Ishikawa (cell line): ENCODE measurements around the gene MCM8.

Experiments used
- CEBPB ChIP-seq: IDR thresholded peaks from 2 replicates; pipeline ENCODE4 v1.6.1; 2012
- CREB1 ChIP-seq: IDR thresholded peaks from 2 replicates; pipeline ENCODE4 v1.6.1; 2012; ENCODE audit warnings: low read depth
- EGR1 ChIP-seq: IDR thresholded peaks from 2 replicates; pipeline ENCODE4 v1.6.1; 2012
- EP300 ChIP-seq: IDR thresholded peaks from 2 replicates; pipeline ENCODE4 v1.6.1; 2012; ENCODE audit warnings: borderline replicate concordance
- FOXM1 ChIP-seq: IDR thresholded peaks from 2 replicates; pipeline ENCODE4 v1.6.1; 2012; ENCODE audit warnings: low read depth, borderline replicate concordance
- NFIC ChIP-seq: IDR thresholded peaks from 2 replicates; pipeline ENCODE4 v1.6.1; 2012
- RAD21 ChIP-seq: IDR thresholded peaks from 2 replicates; pipeline ENCODE4 v1.6.1; 2012; ENCODE audit warnings: low read depth
- TAF1 ChIP-seq: IDR thresholded peaks from 2 replicates; pipeline ENCODE4 v1.6.1; 2012; ENCODE audit warnings: low read depth, mild to moderate bottlenecking
- TCF12 ChIP-seq: IDR thresholded peaks from 2 replicates; pipeline ENCODE4 v1.6.1; 2012; ENCODE audit warnings: low read depth
- TEAD4 ChIP-seq: IDR thresholded peaks from 2 replicates; pipeline ENCODE4 v1.6.1; 2012
- YY1 ChIP-seq: IDR thresholded peaks from 2 replicates; pipeline ENCODE4 v1.6.1; 2012; ENCODE audit warnings: low read depth
- ZBTB7A ChIP-seq: IDR thresholded peaks from 2 replicates; pipeline ENCODE4 v1.6.1; 2012; ENCODE audit warnings: low read depth
- TF ChIP-seq, protein P1 (sequence below): IDR thresholded peaks from 2 replicates; pipeline ENCODE4 v1.6.1; 2012
- TF ChIP-seq, protein P2 (sequence below): IDR thresholded peaks from 2 replicates; pipeline ENCODE4 v1.6.1; 2012; ENCODE audit warnings: low read depth, mild to moderate bottlenecking
- TF ChIP-seq, protein P3 (sequence below): IDR thresholded peaks from 2 replicates; pipeline ENCODE4 v1.6.1; 2012

MCM8 gene

DNA sequence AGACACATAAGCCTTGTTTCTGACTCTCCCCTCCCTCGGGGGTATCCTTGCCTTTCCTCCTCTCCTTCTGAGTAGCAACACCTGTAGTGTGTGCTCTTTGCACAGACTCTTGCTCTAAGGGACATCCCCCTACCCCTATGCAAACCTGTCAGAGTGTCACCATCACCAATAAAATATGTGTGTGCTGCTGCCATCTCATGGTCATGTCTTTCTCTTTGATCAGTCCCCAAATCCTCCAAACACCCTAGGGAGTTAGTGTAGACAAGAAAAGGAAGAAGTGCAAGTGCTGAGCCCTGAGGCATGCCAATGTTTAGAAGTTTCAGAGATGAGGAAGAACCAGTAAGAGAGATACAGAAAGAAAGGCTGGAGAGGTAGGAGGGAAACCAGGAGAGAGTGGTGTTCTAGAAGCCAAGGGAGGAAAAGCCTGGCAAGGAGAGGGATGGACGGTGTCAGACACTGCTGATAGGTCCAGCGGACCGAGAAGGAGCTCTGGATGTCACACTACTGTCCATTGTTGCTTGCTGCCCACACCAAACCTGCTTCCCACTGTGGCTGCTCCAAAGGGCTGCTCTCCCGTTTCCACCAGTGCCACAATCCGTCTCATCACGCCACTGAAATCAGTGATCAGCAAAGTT, 16.5 kb upstream of the MCM8 start:
- peak; percentile 32; the same call in 1 of the 2 replicates for TF ChIP-seq RAD21
- no peak for TF ChIP-seq NFIC

DNA sequence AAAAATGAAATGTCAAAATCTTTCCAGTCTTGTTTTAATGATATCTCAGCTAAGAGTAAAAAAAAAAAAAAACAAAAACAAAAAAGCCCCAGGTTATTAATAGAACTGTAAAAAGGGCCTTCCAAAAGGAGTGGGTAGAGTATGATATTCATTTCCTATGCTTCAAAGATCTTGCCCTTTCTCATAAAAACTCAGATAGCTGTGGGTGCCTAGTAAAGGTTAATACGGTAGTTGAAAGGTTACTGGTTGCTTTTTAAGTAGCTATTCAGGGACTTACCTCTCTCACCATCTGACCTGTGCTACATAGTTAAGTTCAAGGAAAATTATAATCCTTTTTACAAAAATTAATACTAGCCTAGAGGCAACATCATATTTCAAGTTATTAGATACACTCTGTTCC, 15.1 kb upstream of the MCM8 start:
- TF ChIP-seq, protein P1, sequence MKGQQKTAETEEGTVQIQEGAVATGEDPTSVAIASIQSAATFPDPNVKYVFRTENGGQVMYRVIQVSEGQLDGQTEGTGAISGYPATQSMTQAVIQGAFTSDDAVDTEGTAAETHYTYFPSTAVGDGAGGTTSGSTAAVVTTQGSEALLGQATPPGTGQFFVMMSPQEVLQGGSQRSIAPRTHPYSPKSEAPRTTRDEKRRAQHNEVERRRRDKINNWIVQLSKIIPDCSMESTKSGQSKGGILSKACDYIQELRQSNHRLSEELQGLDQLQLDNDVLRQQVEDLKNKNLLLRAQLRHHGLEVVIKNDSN, result no peak
- no peak for TF ChIP-seq CEBPB
- TF ChIP-seq YY1, result no peak
- no peak for TF ChIP-seq ZBTB7A
- no peak for TF ChIP-seq RAD21
- TF ChIP-seq CREB1, result no peak
- TF ChIP-seq TAF1, result no peak
- TF ChIP-seq, protein P2, sequence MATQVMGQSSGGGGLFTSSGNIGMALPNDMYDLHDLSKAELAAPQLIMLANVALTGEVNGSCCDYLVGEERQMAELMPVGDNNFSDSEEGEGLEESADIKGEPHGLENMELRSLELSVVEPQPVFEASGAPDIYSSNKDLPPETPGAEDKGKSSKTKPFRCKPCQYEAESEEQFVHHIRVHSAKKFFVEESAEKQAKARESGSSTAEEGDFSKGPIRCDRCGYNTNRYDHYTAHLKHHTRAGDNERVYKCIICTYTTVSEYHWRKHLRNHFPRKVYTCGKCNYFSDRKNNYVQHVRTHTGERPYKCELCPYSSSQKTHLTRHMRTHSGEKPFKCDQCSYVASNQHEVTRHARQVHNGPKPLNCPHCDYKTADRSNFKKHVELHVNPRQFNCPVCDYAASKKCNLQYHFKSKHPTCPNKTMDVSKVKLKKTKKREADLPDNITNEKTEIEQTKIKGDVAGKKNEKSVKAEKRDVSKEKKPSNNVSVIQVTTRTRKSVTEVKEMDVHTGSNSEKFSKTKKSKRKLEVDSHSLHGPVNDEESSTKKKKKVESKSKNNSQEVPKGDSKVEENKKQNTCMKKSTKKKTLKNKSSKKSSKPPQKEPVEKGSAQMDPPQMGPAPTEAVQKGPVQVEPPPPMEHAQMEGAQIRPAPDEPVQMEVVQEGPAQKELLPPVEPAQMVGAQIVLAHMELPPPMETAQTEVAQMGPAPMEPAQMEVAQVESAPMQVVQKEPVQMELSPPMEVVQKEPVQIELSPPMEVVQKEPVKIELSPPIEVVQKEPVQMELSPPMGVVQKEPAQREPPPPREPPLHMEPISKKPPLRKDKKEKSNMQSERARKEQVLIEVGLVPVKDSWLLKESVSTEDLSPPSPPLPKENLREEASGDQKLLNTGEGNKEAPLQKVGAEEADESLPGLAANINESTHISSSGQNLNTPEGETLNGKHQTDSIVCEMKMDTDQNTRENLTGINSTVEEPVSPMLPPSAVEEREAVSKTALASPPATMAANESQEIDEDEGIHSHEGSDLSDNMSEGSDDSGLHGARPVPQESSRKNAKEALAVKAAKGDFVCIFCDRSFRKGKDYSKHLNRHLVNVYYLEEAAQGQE, result no peak
- no peak for TF ChIP-seq EP300
- TF ChIP-seq NFIC, result no peak
- no peak for TF ChIP-seq FOXM1
- TF ChIP-seq EGR1, result no peak

DNA sequence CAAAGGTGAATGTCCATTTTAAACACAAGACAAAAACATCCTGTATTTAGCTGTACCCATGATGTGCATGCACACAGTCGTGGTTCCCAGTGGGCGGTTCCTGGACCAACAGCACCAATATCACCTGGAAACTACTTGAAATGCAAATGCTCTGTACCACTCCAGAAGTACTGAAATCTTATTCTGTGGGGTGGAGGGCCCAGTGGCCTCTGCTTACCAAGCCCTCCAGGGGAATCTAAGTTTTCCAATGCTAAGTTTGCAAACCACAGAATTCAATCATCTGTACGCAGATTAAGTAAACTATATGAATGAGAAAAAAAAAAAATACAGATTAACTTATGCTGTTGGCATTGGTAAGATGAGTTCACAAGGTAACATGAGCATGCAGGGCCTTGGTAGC, 14.2 kb upstream of the MCM8 start:
- TF ChIP-seq RAD21 (no peak), TAF1 (no peak), NFIC (no peak), FOXM1 (no peak), TEAD4 (no peak), EGR1 (no peak), ZBTB7A (no peak)
- TF ChIP-seq, protein P2, result no peak
- TF ChIP-seq, protein P3, sequence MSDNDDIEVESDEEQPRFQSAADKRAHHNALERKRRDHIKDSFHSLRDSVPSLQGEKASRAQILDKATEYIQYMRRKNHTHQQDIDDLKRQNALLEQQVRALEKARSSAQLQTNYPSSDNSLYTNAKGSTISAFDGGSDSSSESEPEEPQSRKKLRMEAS, result no peak

DNA sequence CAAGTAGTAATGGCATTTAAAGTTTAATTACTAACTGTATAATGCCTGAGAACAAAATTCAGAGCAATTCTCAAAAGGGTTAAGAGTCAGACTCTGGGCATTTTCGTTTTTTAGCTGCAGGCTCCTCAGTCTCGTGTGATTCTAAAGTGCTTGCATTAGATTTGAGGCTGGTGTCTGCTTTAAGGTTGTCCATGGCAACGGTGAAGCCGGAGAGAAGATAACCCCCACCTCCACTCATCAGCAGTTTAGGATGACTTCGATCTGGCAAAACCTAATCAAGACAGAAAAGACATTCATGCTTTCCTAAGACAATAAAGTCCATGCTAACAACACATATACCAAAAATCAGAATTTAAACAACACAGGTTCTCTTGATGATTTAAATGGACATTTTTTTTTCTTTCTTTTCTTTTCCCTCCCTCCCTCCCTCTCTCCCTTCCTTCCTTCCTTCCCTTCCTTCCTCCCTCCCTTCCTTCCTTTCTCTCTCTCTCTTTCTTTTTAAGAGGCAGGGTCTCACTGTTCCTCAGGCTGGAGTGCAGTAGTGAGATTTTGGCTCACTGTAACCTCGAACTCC, 11.9 kb upstream of the MCM8 start:
- TF ChIP-seq ZBTB7A (no peak), NFIC (no peak), TCF12 (no peak), CREB1 (no peak), RAD21 (no peak)
- TF ChIP-seq, protein P2, result no peak

DNA sequence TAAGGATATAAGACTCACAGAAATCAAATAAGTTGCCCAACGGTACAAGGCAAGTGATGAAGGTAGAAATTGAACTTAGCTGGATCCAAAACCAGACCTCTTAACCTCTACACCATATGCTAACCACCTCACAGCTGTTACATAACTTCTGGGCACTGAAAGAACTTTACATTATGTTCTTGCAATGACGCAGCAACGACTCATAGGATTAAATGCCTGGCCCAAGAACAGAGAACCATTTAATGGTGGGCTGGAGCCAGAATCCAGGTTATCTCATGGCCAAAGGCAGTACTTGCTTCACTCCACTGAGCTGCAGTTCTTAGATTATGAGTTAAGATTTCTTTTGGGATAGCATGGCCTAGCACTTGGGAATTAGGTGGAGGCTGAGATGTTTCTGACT, 4.5 kb upstream of the MCM8 start:
- TF ChIP-seq EP300 (no peak), FOXM1 (no peak), ZBTB7A (no peak), RAD21 (no peak), CREB1 (no peak), EGR1 (no peak), YY1 (no peak), NFIC (no peak), TCF12 (no peak), TAF1 (no peak)
- TF ChIP-seq, protein P1, result no peak
- TF ChIP-seq, protein P3, result no peak
- TF ChIP-seq, protein P2, result no peak
